GM13977 (cell line): ENCODE measurements around the gene SMYD3.

Experiments used
- DNase-seq: peaks from one replicate; pipeline ENCODE4 v3.0.0; 2012; ENCODE audit warnings: low spot score
- in situ Hi-C: fragments of 300-500 bp; cut with MboI; formaldehyde crosslinking; loops from one replicate; pipeline ENCODE4 v1.12.0; 2022; ENCODE audit warnings: low sequenced_read_pairs, low pct_unique_long_range_greater_than_20kb, mixed read lengths, inconsistent platforms; ENCODE audit not compliant: unreplicated experiment
- TF ChIP-seq, protein P1 (sequence below): IDR thresholded peaks from 2 replicates; pipeline ENCODE4 v1.5.1; 2012; ENCODE audit warnings: mild to moderate bottlenecking, control low read depth; ENCODE audit not compliant: insufficient read depth; ENCODE audit errors: extremely low read depth, missing control alignments

Gene SMYD3

GRCh38 chr1:245704765-245705164 is 802.3 kb downstream of the SMYD3 start:
- DNase-seq = no peak
- TF ChIP-seq, protein P1, sequence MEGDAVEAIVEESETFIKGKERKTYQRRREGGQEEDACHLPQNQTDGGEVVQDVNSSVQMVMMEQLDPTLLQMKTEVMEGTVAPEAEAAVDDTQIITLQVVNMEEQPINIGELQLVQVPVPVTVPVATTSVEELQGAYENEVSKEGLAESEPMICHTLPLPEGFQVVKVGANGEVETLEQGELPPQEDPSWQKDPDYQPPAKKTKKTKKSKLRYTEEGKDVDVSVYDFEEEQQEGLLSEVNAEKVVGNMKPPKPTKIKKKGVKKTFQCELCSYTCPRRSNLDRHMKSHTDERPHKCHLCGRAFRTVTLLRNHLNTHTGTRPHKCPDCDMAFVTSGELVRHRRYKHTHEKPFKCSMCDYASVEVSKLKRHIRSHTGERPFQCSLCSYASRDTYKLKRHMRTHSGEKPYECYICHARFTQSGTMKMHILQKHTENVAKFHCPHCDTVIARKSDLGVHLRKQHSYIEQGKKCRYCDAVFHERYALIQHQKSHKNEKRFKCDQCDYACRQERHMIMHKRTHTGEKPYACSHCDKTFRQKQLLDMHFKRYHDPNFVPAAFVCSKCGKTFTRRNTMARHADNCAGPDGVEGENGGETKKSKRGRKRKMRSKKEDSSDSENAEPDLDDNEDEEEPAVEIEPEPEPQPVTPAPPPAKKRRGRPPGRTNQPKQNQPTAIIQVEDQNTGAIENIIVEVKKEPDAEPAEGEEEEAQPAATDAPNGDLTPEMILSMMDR = no peak

GRCh38 chr1:245704341-245704740 is 802.7 kb downstream of the SMYD3 start:
- in situ Hi-C loops = no loop called here

More at GRCh38 chr1:245704765-245705164, 802.3 kb downstream of the SMYD3 start:
- in situ Hi-C loops = no loop called here

DNA sequence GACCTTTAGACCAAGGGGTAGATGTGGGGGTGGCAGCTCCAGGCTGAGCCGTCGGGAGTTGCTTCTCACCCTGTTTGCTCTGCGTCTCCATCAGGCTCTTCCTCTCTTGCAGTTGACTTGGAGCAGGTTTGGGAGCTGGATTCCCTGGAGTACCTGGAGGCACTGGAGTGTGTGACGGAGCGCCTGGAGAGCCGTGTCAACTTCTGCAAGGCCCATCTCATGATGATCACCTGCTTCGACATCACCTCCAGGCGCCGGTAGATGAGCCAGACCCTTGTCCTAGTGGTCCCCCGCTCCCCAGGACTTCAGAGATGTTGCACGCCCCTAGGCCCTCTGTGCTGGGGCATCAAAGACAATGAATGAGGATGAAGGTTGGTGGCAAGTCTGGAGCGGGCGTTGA is 804.7 kb downstream of the SMYD3 start:
- TF ChIP-seq, protein P1 = no peak
- no peak for DNase-seq
- in situ Hi-C loops = no loop called here

More at GRCh38 chr1:245704341-245704740, 802.7 kb downstream of the SMYD3 start:
- TF ChIP-seq, protein P1 = no peak
- DNase-seq = no peak

DNA sequence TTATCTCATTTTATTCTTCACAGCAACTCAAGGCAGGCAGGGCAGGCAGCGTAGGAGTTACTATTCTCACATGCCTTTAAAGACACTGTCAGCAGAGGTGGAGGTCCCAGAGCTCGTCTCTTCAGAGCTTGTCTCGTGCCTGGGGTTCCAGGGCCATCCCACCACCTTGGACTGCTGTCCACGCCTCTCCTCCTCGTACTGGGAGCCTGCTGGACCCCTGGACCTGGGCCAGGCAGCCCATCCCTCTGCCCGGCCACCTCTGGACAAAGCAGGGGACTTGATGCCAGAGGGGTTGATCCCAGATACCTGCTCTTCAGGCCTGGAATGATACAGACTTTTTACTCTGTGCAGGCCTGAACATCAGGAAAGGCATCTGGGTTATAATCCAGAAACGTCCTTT is 805.4 kb downstream of the SMYD3 start:
- TF ChIP-seq, protein P1 = no peak
- in situ Hi-C loops = no loop called here
- no peak for DNase-seq

- in situ Hi-C loops = no loop called here
- TF ChIP-seq, protein P1 = no peak
- no peak for DNase-seq
Observed at GRCh38 chr1:245700631-245701030, 806.4 kb downstream of the SMYD3 start.
